Common myeloid progenitor, CD34-positive (primary cell): ENCODE results near the gene GINS2.

Experiments
- CTCF ChIA-PET: fragments of 350-600 bp; sonication (Branson Sonifier 250); formaldehyde crosslinking; loops from one replicate; lab custom pipeline; 2021; ENCODE audit warnings: antibody characterized with exemption; lab: Charles Lee
- POLR2A ChIA-PET: fragments of 350-600 bp; sonication (Branson Sonifier 250); formaldehyde crosslinking; loops from one replicate; lab custom pipeline; 2021; ENCODE audit warnings: antibody characterized with exemption; lab: Charles Lee
- DNase-seq, 3 donors: peaks; one replicate each; pipeline versions ENCODE4 v3.0.0 to v3.0.0-alpha.2; 2013
- H3K27ac ChIP-seq, 2 experiments: 1 replicate in 1 of 2; 2 replicates in 1 of 2; pipeline ENCODE4 v1.7.0; 2013; ENCODE audit warnings: inconsistent platforms in 2 of 2, low read length in 2 of 2, mild to moderate bottlenecking in 2 of 2, low read depth in 1 of 2, moderate library complexity in 1 of 2; ENCODE audit not compliant: severe bottlenecking in 2 of 2, insufficient read depth in 1 of 2, poor library complexity in 1 of 2
- H3K27me3 ChIP-seq, 5 experiments: replicated peaks in 2 of 5; 1 replicate in 3 of 5; 2 replicates in 2 of 5; pipeline versions ENCODE4 v1.6.1 to v1.7.0; 2013; ENCODE audit warnings: low read length in 4 of 5, mild to moderate bottlenecking in 2 of 5, moderate library complexity in 2 of 5, inconsistent platforms in 1 of 5; ENCODE audit not compliant: insufficient read depth in 5 of 5, control insufficient read depth in 4 of 5
- H3K36me3 ChIP-seq, 4 experiments: 1 replicate in 2 of 4; 2 replicates in 2 of 4; pipeline versions ENCODE4 v1.6.1 to v1.7.0; 2013; ENCODE audit warnings: low read length in 3 of 4, control low read depth in 1 of 4, mild to moderate bottlenecking in 1 of 4; ENCODE audit not compliant: control insufficient read depth in 4 of 4, insufficient read depth in 4 of 4
- H3K4me1 ChIP-seq, 4 experiments: 1 replicate in 3 of 4; 2 replicates in 1 of 4; pipeline versions ENCODE4 v1.6.1 to v1.7.1; 2013; ENCODE audit warnings: low read length in 3 of 4, mild to moderate bottlenecking in 3 of 4, control low read depth in 1 of 4, inconsistent platforms in 1 of 4, moderate library complexity in 1 of 4; ENCODE audit not compliant: control insufficient read depth in 4 of 4, insufficient read depth in 4 of 4; ENCODE audit errors: control extremely low read depth in 1 of 4
- H3K4me3 ChIP-seq, 7 experiments: 1 replicate in 4 of 7; 2 replicates in 3 of 7; pipeline versions ENCODE4 v1.5.1 to v1.7.0; 2013; ENCODE audit warnings: mild to moderate bottlenecking in 7 of 7, low read length in 6 of 7, moderate library complexity in 6 of 7, inconsistent platforms in 2 of 7, low read depth in 2 of 7, control low read depth in 1 of 7; ENCODE audit not compliant: insufficient read depth in 4 of 7, control insufficient read depth in 1 of 7; ENCODE audit errors: extremely low read depth in 1 of 7
- H3K9me3 ChIP-seq, 5 experiments: 1 replicate in 4 of 5; 2 replicates in 1 of 5; pipeline versions ENCODE4 v1.6.1 to v1.7.1; 2013; ENCODE audit warnings: low read length in 4 of 5, mild to moderate bottlenecking in 2 of 5, inconsistent platforms in 1 of 5, low read depth in 1 of 5, moderate library complexity in 1 of 5; ENCODE audit not compliant: control insufficient read depth in 4 of 5, insufficient read depth in 2 of 5; ENCODE audit errors: control extremely low read depth in 1 of 5
- WGBS: methylation state at CpG from one replicate; pipeline ENCODE4 v1.1.5; 2013; ENCODE audit not compliant: insufficient coverage; 5-methylcytosine and 5-hydroxymethylcytosine counted together

Gene GINS2

GRCh38 chr16:85704011-85704410 lies 15.3 kb upstream of the GINS2 start:
- ChIA-PET CTCF (interaction anchor here (1.3 to 1.5 kb wide), 2 partner anchors 28 to 74 kb away, joined by 3 to 4 read pairs; no protein-coding TSS in a partner anchor), POLR2A (no interaction called here)
- DNase-seq = no peak
- Histone ChIP-seq H3K4me3 (no peak overlapping the region), H3K27me3 (no peaks in the 10 kb centered on the region), H3K9me3 (no peaks in the 10 kb centered on the region), H3K27ac (no peak overlapping the region), H3K4me1 (no peaks in the 10 kb centered on the region), H3K36me3 (no peaks in the 10 kb centered on the region)
- WGBS = 95% methylated on average over 7 of the region's 11 CpGs

GRCh38 chr16:85699628-85700027 lies 10.9 kb upstream of the GINS2 start:
- POLR2A ChIA-PET = no interaction called here
- Histone ChIP-seq H3K36me3 (no peaks in the 10 kb centered on the region), H3K4me3 (no peak overlapping the region), H3K9me3 (no peaks in the 10 kb centered on the region), H3K4me1 (no peaks in the 10 kb centered on the region), H3K27ac (no peak overlapping the region), H3K27me3 (peaks cover 0 to 8% (median 0%) of the 10 kb centered on the region in 5 experiments)
- DNase-seq = peak in 2 of 3 donors; percentile 31 to 49
- WGBS = 87% methylated on average over 6 of the region's 7 CpGs
- CTCF ChIA-PET = interaction anchor here (0.9 kb wide), 1 partner anchor 41 kb away, joined by 3 read pairs; no protein-coding TSS in a partner anchor

GRCh38 chr16:85698935-85699558 lies 10.3 kb upstream of the GINS2 start:
- no peaks in the 10 kb centered on the region for H3K4me1 ChIP-seq
- no peaks in the 10 kb centered on the region for H3K9me3 ChIP-seq
- H3K27me3 ChIP-seq = peaks cover 0 to 8% (median 0%) of the 10 kb centered on the region in 5 experiments
- ChIA-PET CTCF (interaction anchor here (0.9 kb wide), 1 partner anchor 40 kb away, joined by 3 read pairs; no protein-coding TSS in a partner anchor), POLR2A (no interaction called here)
- no peak overlapping the region for H3K4me3 ChIP-seq
- H3K27ac ChIP-seq = no peak overlapping the region
- DNase-seq = no peak
- no peaks in the 10 kb centered on the region for H3K36me3 ChIP-seq
- WGBS = 81% methylated on average over 10 of the region's 12 CpGs

- ChIA-PET CTCF (interaction anchor here (1.3 kb wide), 1 partner anchor 17 kb away, joined by 3 read pairs; no protein-coding TSS in a partner anchor), POLR2A (no interaction called here)
- 90% methylated on average over 2 of the region's 7 CpGs for WGBS
These were observed 9.7 kb upstream of the GINS2 start for GRCh38 chr16:85698459-85698891.

GRCh38 chr16:85697431-85697830 lies 8.7 kb upstream of the GINS2 start:
- no peaks in the 10 kb centered on the region for H3K36me3 ChIP-seq
- no peak overlapping the region for H3K27ac ChIP-seq
- H3K4me1 ChIP-seq = no peaks in the 10 kb centered on the region
- no peaks in the 10 kb centered on the region for H3K9me3 ChIP-seq
- WGBS = 83% methylated on average over 14 of the region's 14 CpGs
- H3K27me3 ChIP-seq = peaks cover 0 to 8% (median 0%) of the 10 kb centered on the region in 5 experiments
- CTCF ChIA-PET = interaction anchor here (1.3 kb wide), 1 partner anchor 16 kb away, joined by 3 read pairs; no protein-coding TSS in a partner anchor
- no peak overlapping the region for H3K4me3 ChIP-seq
- POLR2A ChIA-PET = no interaction called here
- no peak for DNase-seq

More at GRCh38 chr16:85698459-85698891, 9.7 kb upstream of the GINS2 start:
- Histone ChIP-seq H3K4me1 (no peaks in the 10 kb centered on the region), H3K4me3 (no peak overlapping the region), H3K9me3 (no peaks in the 10 kb centered on the region), H3K27ac (no peak overlapping the region), H3K36me3 (no peaks in the 10 kb centered on the region), H3K27me3 (peaks cover 0 to 8% (median 0%) of the 10 kb centered on the region in 5 experiments)
- DNase-seq = no peak

GRCh38 chr16:85696781-85697180 lies 8.0 kb upstream of the GINS2 start:
- no peak for DNase-seq
- H3K4me1 ChIP-seq = no peaks in the 10 kb centered on the region
- H3K27me3 ChIP-seq = peaks cover 0 to 8% (median 0%) of the 10 kb centered on the region in 5 experiments
- no peak overlapping the region for H3K4me3 ChIP-seq
- no peaks in the 10 kb centered on the region for H3K9me3 ChIP-seq
- WGBS = 94% methylated on average over 9 of the region's 16 CpGs
- CTCF ChIA-PET = interaction anchor here (1.6 kb wide), 1 partner anchor 26 kb away, joined by 4 read pairs; no protein-coding TSS in a partner anchor
- no peaks in the 10 kb centered on the region for H3K36me3 ChIP-seq
- POLR2A ChIA-PET = no interaction called here
- no peak overlapping the region for H3K27ac ChIP-seq
